Right lobe of liver (tissue), 6 donors: ENCODE data around the gene CERS6. TPM values are rescaled to one million over a fixed set of nuclear protein-coding genes. Genes with fewer than 3 reads are reported as not detected.
A peak's percentile ranks its signal among the peaks of the same experiment; 100 is the strongest.

Experiments
- ATAC-seq, 4 donors: fragments of 200-7000 bp; cut with Tn5 transposase; one replicate each; pipeline ENCODE4 v1.9.1; 2020; ENCODE audit warnings: mild to moderate bottlenecking in 4 of 4, moderate library complexity in 4 of 4
- DNase-seq, 3 donors: peaks; one replicate each; pipeline ENCODE4 v3.0.0-alpha.2; 2020
- H3K27ac ChIP-seq, 3 donors: fragments of 200-600 bp; one replicate each; pipeline ENCODE4 v1.8.0; 2022
- H3K27me3 ChIP-seq, 2 donors: fragments of 200-600 bp; one replicate each; pipeline ENCODE4 v1.8.0; 2022
- H3K36me3 ChIP-seq, 4 donors: fragments of 200-600 bp; sonication (generic) in 1 of 4; one replicate each; pipeline versions ENCODE4 v1.5.1 to v1.8.0; 2017 to 2022; ENCODE audit warnings: control low read depth in 1 of 4
- H3K4me1 ChIP-seq, 4 donors: fragments of 200-600 bp; sonication (generic) in 1 of 4; one replicate each; pipeline versions ENCODE4 v1.5.1 to v1.8.0; 2017 to 2022; ENCODE audit warnings: control low read depth in 1 of 4
- H3K4me3 ChIP-seq, 3 donors: fragments of 200-600 bp; one replicate each; pipeline ENCODE4 v1.8.0; 2022
- H3K9me3 ChIP-seq, 4 donors: fragments of 200-600 bp; sonication (generic) in 1 of 4; one replicate each; pipeline versions ENCODE4 v1.5.1 to v1.8.0; 2017 to 2022; ENCODE audit warnings: control low read depth in 1 of 4
- CTCF ChIP-seq, 4 donors: fragments of 200-600 bp in 3 of 4; fragments of 450-650 bp in 1 of 4; IDR thresholded peaks; one replicate each; pipeline versions ENCODE4 v1.5.1 to v1.8.0; 2016 to 2022; ENCODE audit warnings: antibody characterized with exemption in 4 of 4, mild to moderate bottlenecking in 2 of 4
- POLR2A ChIP-seq: fragments of 450-650 bp; IDR thresholded peaks from one replicate; pipeline ENCODE4 v1.6.1; 2017; ENCODE audit warnings: antibody characterized with exemption, mild to moderate bottlenecking
- WGBS: methylation state at CpG from one replicate; pipeline ENCODE4 v1.1.6; 2018; ENCODE audit warnings: low coverage, low lambda C conversion rate; ENCODE audit not compliant: insufficient coverage; ENCODE audit errors: missing lambda C conversion rate; 5-methylcytosine and 5-hydroxymethylcytosine counted together
- intact Hi-C, 2 donors: fragments of 100-400 bp; cut with DNase I; formaldehyde crosslinking; loops; one replicate each; pipeline versions ENCODE4 v1.11.2 to v1.14.1; 2022
- total RNA-seq, 6 experiments: library from RNA; depleted of rRNA in 2 of 6; stranded (reverse); fragments of >200 nt in 2 of 6; fragmentation: NEBNext Ultra II Directional in 3 of 6; extraction: Animal tissue kit (Norgen Biotek cat#: 25700) in 3 of 6; gene quantifications; one replicate each; pipeline versions ENCODE4 v1.1.0 to v1.2.4, GENCODE V29; 2016 to 2023
- donor health status: DM: no; HTN: yes; CAD: no.
- donor health status: DM: no; HTN: no; CAD: no.
- donor health status: DM: no; HTN: no; CAD: no.
- donor health status: DM: no; HTN: yes; CAD: no.
- donor health status: DM: no; HTN: yes; CAD: no.

The CERS6 gene
- total RNA-seq, 6 experiments from 2014 or later: 10.4 to 30.1 (median 15.6) TPM

GRCh38 chr2:168666339-168666738, 210.3 kb downstream of the CERS6 start:
- no peak for TF ChIP-seq POLR2A
- TF ChIP-seq CTCF (IDR thresholded peaks at IDR 0.05): no peak
- Histone ChIP-seq H3K27me3 (no peaks in the 10 kb centered on the region), H3K27ac (no peak overlapping the region), H3K9me3 (no peaks in the 10 kb centered on the region), H3K4me3 (no peak overlapping the region), H3K4me1 (no peaks in the 10 kb centered on the region), H3K36me3 (no peaks in the 10 kb centered on the region)
- intact Hi-C loops: no loop called here
- 93% methylated on average over 1 of the region's 1 CpG for WGBS
- ATAC-seq (no peak), DNase-seq (no peak)

- no peaks in the 10 kb centered on the region for H3K36me3 ChIP-seq
- no peak overlapping the region for H3K4me3 ChIP-seq
- intact Hi-C loops: no loop called here
- ATAC-seq: no peak
- TF ChIP-seq CTCF (IDR thresholded peaks at IDR 0.05) (no peak), POLR2A (no peak)
- DNase-seq: no peak
- 82% methylated on average over 3 of the region's 3 CpGs for WGBS
- no peaks in the 10 kb centered on the region for H3K9me3 ChIP-seq
- H3K27me3 ChIP-seq: no peaks in the 10 kb centered on the region
- H3K27ac ChIP-seq: no peak overlapping the region
- H3K4me1 ChIP-seq: no peaks in the 10 kb centered on the region
Measured at GRCh38 chr2:168667156-168667555, 211.1 kb downstream of the CERS6 start.

GRCh38 chr2:168669151-168669550, 213.1 kb downstream of the CERS6 start:
- DNase-seq (no peak), ATAC-seq (no peak)
- intact Hi-C loops: no loop called here
- no peak for TF ChIP-seq CTCF (IDR thresholded peaks at IDR 0.05)
- TF ChIP-seq POLR2A: no peak
- Histone ChIP-seq H3K4me3 (no peak overlapping the region), H3K9me3 (no peaks in the 10 kb centered on the region), H3K4me1 (no peaks in the 10 kb centered on the region), H3K27ac (no peak overlapping the region), H3K36me3 (no peaks in the 10 kb centered on the region), H3K27me3 (no peaks in the 10 kb centered on the region)

- Histone ChIP-seq H3K27ac (no peak overlapping the region), H3K36me3 (no peaks in the 10 kb centered on the region), H3K27me3 (no peaks in the 10 kb centered on the region), H3K9me3 (no peaks in the 10 kb centered on the region), H3K4me1 (no peaks in the 10 kb centered on the region), H3K4me3 (no peak overlapping the region)
- DNase-seq (no peak), ATAC-seq (peak in 1 of 4 donors; percentile 30)
- intact Hi-C loops: no loop called here
- 29% methylated on average over 1 of the region's 1 CpG for WGBS
- TF ChIP-seq POLR2A: no peak
- no peak for TF ChIP-seq CTCF (IDR thresholded peaks at IDR 0.05)
Measured at GRCh38 chr2:168670478-168670877, 214.4 kb downstream of the CERS6 start.

- intact Hi-C loops: no loop called here
- TF ChIP-seq POLR2A (no peak), CTCF (IDR thresholded peaks at IDR 0.05) (no peak)
Measured at GRCh38 chr2:168671932-168672331, 215.9 kb downstream of the CERS6 start.

More at GRCh38 chr2:168671932-168672331, 215.9 kb downstream of the CERS6 start:
- 100% methylated on average over 2 of the region's 2 CpGs for WGBS
- Histone ChIP-seq H3K4me1 (no peaks in the 10 kb centered on the region), H3K27me3 (no peaks in the 10 kb centered on the region), H3K9me3 (no peaks in the 10 kb centered on the region), H3K4me3 (no peak overlapping the region), H3K27ac (no peak overlapping the region), H3K36me3 (no peaks in the 10 kb centered on the region)
- DNase-seq: no peak
- no peak for ATAC-seq
